ENCODE results near the gene CTTN. TPM values are rescaled to one million over a fixed set of nuclear protein-coding genes. Genes with fewer than 3 reads are reported as not detected.

CTTN gene
- total RNA-seq, 1 donor from 2014 or later = 307 TPM

GRCh38 chr11:70433038-70433437, 34.7 kb downstream of the CTTN start:
- TF ChIP-seq, protein P1, sequence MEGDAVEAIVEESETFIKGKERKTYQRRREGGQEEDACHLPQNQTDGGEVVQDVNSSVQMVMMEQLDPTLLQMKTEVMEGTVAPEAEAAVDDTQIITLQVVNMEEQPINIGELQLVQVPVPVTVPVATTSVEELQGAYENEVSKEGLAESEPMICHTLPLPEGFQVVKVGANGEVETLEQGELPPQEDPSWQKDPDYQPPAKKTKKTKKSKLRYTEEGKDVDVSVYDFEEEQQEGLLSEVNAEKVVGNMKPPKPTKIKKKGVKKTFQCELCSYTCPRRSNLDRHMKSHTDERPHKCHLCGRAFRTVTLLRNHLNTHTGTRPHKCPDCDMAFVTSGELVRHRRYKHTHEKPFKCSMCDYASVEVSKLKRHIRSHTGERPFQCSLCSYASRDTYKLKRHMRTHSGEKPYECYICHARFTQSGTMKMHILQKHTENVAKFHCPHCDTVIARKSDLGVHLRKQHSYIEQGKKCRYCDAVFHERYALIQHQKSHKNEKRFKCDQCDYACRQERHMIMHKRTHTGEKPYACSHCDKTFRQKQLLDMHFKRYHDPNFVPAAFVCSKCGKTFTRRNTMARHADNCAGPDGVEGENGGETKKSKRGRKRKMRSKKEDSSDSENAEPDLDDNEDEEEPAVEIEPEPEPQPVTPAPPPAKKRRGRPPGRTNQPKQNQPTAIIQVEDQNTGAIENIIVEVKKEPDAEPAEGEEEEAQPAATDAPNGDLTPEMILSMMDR (IDR thresholded peaks at IDR 0.05) = no peak
- no peaks in the 10 kb centered on the region for H3K9me3 Mint-ChIP-seq (ENCODE audit: low read depth)
- no peaks in the 10 kb centered on the region for H3K27me3 Mint-ChIP-seq (ENCODE audit: low read depth)
- H3K4me3 Mint-ChIP-seq (ENCODE audit: unreplicated experiment) = no peak overlapping the region
- H3K36me3 Mint-ChIP-seq (ENCODE audit: low read depth) = peaks cover 46% of the 10 kb centered on the region
- peak; percentile 85 for DNase-seq (ENCODE audit: low spot score)
- H3K27ac Mint-ChIP-seq (ENCODE audit: unreplicated experiment) = no peak overlapping the region
- H3K4me1 Mint-ChIP-seq (ENCODE audit: low read depth) = peaks cover 2% of the 10 kb centered on the region

- H3K27ac Mint-ChIP-seq (ENCODE audit: unreplicated experiment) = no peak overlapping the region
Observed at GRCh38 chr11:70433526-70433925, 35.2 kb downstream of the CTTN start.

GRCh38 chr11:70433966-70434812, 35.9 kb downstream of the CTTN start:
- peaks cover 43% of the 10 kb centered on the region for H3K36me3 Mint-ChIP-seq (ENCODE audit: low read depth)
- H3K4me3 Mint-ChIP-seq (ENCODE audit: unreplicated experiment) = no peak overlapping the region

More at GRCh38 chr11:70433526-70433925, 35.2 kb downstream of the CTTN start:
- no peaks in the 10 kb centered on the region for H3K27me3 Mint-ChIP-seq (ENCODE audit: low read depth)
- TF ChIP-seq, protein P1 (IDR thresholded peaks at IDR 0.05) = no peak
- DNase-seq (ENCODE audit: low spot score) = no peak
- no peaks in the 10 kb centered on the region for H3K9me3 Mint-ChIP-seq (ENCODE audit: low read depth)
- peaks cover 45% of the 10 kb centered on the region for H3K36me3 Mint-ChIP-seq (ENCODE audit: low read depth)
- H3K4me3 Mint-ChIP-seq (ENCODE audit: unreplicated experiment) = no peak overlapping the region
- H3K4me1 Mint-ChIP-seq (ENCODE audit: low read depth) = peaks cover 2% of the 10 kb centered on the region

GRCh38 chr11:70434813-70435278, 36.5 kb downstream of the CTTN start:
- Mint-ChIP-seq H3K36me3 (ENCODE audit: low read depth) (peaks cover 49% of the 10 kb centered on the region), H3K4me1 (ENCODE audit: low read depth) (peaks cover 2% of the 10 kb centered on the region), H3K4me3 (ENCODE audit: unreplicated experiment) (no peak overlapping the region), H3K9me3 (ENCODE audit: low read depth) (no peaks in the 10 kb centered on the region), H3K27me3 (ENCODE audit: low read depth) (no peaks in the 10 kb centered on the region), H3K27ac (ENCODE audit: unreplicated experiment) (no peak overlapping the region)
- TF ChIP-seq, protein P1 (IDR thresholded peaks at IDR 0.05) = no peak
- DNase-seq (ENCODE audit: low spot score) = no peak

More at GRCh38 chr11:70433966-70434812, 35.9 kb downstream of the CTTN start:
- H3K9me3 Mint-ChIP-seq (ENCODE audit: low read depth) = no peaks in the 10 kb centered on the region
- peaks cover 2% of the 10 kb centered on the region for H3K4me1 Mint-ChIP-seq (ENCODE audit: low read depth)
- no peak for DNase-seq (ENCODE audit: low spot score)
- no peak overlapping the region for H3K27ac Mint-ChIP-seq (ENCODE audit: unreplicated experiment)
- no peaks in the 10 kb centered on the region for H3K27me3 Mint-ChIP-seq (ENCODE audit: low read depth)
- TF ChIP-seq, protein P1 (IDR thresholded peaks at IDR 0.05) = no peak

GRCh38 chr11:70435361-70435760, 37.0 kb downstream of the CTTN start:
- H3K27ac Mint-ChIP-seq (ENCODE audit: unreplicated experiment) = no peak overlapping the region
- peaks cover 45% of the 10 kb centered on the region for H3K36me3 Mint-ChIP-seq (ENCODE audit: low read depth)

More at GRCh38 chr11:70435361-70435760, 37.0 kb downstream of the CTTN start:
- Mint-ChIP-seq H3K9me3 (ENCODE audit: low read depth) (no peaks in the 10 kb centered on the region), H3K4me1 (ENCODE audit: low read depth) (peaks cover 2% of the 10 kb centered on the region), H3K27me3 (ENCODE audit: low read depth) (no peaks in the 10 kb centered on the region), H3K4me3 (ENCODE audit: unreplicated experiment) (no peak overlapping the region)
- DNase-seq (ENCODE audit: low spot score) = no peak
- TF ChIP-seq, protein P1 (IDR thresholded peaks at IDR 0.05) = no peak
